DOHH2 (cell line): ENCODE data around the gene PPM1N.

Experiments used
- H3F3A ChIP-seq: fragments of 200-600 bp; sonication (generic), shearing (Covaris generic); 2 replicates; pipeline ENCODE4 v1.6.0; 2016; ENCODE audit warnings: antibody characterized with exemption, mild to moderate bottlenecking; ENCODE audit not compliant: control insufficient read depth, insufficient read depth
- H3K27ac ChIP-seq: fragments of 200-600 bp; sonication (generic); 2 replicates; pipeline ENCODE4 v1.5.1; 2014; ENCODE audit warnings: low read depth, mild to moderate bottlenecking, low read length, moderate library complexity
- H3K27me3 ChIP-seq: fragments of 200-600 bp; sonication (generic); 2 replicates; pipeline ENCODE4 v1.6.1; 2014; ENCODE audit warnings: mild to moderate bottlenecking, low read length, mixed read lengths; ENCODE audit not compliant: control insufficient read depth
- H3K36me3 ChIP-seq: fragments of 200-600 bp; sonication (generic); 2 replicates; pipeline ENCODE4 v1.6.1; 2014; ENCODE audit warnings: mild to moderate bottlenecking, low read length, moderate library complexity, mixed read lengths; ENCODE audit not compliant: control insufficient read depth
- H3K4me1 ChIP-seq: fragments of 200-600 bp; sonication (generic); 2 replicates; pipeline ENCODE4 v1.6.1; 2014; ENCODE audit warnings: mild to moderate bottlenecking, low read length, mixed read lengths; ENCODE audit not compliant: control insufficient read depth
- H3K4me2 ChIP-seq: fragments of 200-600 bp; sonication (generic); 2 replicates; pipeline ENCODE4 v1.6.0; 2014; ENCODE audit warnings: mild to moderate bottlenecking, low read length, moderate library complexity
- H3K4me3 ChIP-seq: fragments of 200-600 bp; sonication (generic); 2 replicates; pipeline ENCODE4 v1.5.1; 2014; ENCODE audit warnings: mild to moderate bottlenecking, low read length, mixed read lengths
- H3K79me2 ChIP-seq: fragments of 200-600 bp; sonication (generic); 2 replicates; pipeline ENCODE4 v1.6.1; 2014; ENCODE audit warnings: mild to moderate bottlenecking, low read length, mixed read lengths; ENCODE audit not compliant: control insufficient read depth
- H3K9me2 ChIP-seq: fragments of 200-600 bp; sonication (generic); replicated peaks from 2 replicates; pipeline ENCODE4 v1.6.1; 2014; ENCODE audit warnings: mild to moderate bottlenecking, low read length, mixed read lengths; ENCODE audit not compliant: control insufficient read depth
- H3K9me3 ChIP-seq: fragments of 200-600 bp; sonication (generic); 2 replicates; pipeline ENCODE4 v1.6.1; 2014; ENCODE audit warnings: antibody characterized with exemption, low read length, mixed read lengths; ENCODE audit not compliant: control insufficient read depth, insufficient read depth
- H4K20me1 ChIP-seq: fragments of 200-600 bp; sonication (generic); 2 replicates; pipeline ENCODE4 v1.6.0; 2014; ENCODE audit warnings: low read depth, mild to moderate bottlenecking, antibody characterized with exemption, low read length, moderate library complexity; ENCODE audit not compliant: control insufficient read depth, insufficient read depth
- EZH2phosphoT487 ChIP-seq: fragments of 200-600 bp; sonication (generic); IDR thresholded peaks from 2 replicates; pipeline ENCODE4 v1.6.1; 2017; ENCODE audit warnings: borderline replicate concordance, mild to moderate bottlenecking, antibody characterized with exemption, low read length, moderate library complexity, mixed read lengths
- TF ChIP-seq, protein P1 (sequence below): fragments of 200-600 bp; sonication (generic); IDR thresholded peaks from one replicate; pipeline ENCODE4 v1.5.1; 2014; ENCODE audit warnings: antibody characterized with exemption, mild to moderate bottlenecking, low read depth, low read length; ENCODE audit not compliant: poor library complexity, severe bottlenecking

The PPM1N gene

DNA sequence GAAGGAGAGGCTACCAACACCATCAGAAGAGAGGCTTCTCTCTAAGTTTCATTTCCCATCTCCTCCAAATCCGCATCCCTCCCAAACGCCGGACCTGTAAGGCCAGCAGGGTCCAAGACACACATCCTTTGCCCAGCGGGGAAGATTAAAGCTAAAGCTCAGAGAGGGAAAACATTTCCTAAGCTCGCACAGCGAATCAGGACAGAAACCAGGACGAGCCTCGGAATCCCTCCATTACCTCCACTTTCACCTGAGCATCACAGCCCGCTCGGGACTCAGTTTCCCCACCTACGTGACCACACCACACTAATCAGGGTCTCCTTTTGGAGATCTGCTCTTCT, 31.2 kb upstream of the PPM1N start:
- no peaks in the 10 kb centered on the region for H3K9me2 ChIP-seq
- H3K36me3 ChIP-seq, result no peaks in the 10 kb centered on the region
- peaks cover 38% of the 10 kb centered on the region for H3K4me1 ChIP-seq
- H3F3A ChIP-seq, result peaks cover 10% of the 10 kb centered on the region; the same call in 1 of the 2 replicates
- peaks cover 8% of the 10 kb centered on the region; the same call in 1 of the 2 replicates for H3K27me3 ChIP-seq
- no peaks in the 10 kb centered on the region for H3K9me3 ChIP-seq
- TF ChIP-seq EZH2phosphoT487, result no peak
- TF ChIP-seq, protein P1, sequence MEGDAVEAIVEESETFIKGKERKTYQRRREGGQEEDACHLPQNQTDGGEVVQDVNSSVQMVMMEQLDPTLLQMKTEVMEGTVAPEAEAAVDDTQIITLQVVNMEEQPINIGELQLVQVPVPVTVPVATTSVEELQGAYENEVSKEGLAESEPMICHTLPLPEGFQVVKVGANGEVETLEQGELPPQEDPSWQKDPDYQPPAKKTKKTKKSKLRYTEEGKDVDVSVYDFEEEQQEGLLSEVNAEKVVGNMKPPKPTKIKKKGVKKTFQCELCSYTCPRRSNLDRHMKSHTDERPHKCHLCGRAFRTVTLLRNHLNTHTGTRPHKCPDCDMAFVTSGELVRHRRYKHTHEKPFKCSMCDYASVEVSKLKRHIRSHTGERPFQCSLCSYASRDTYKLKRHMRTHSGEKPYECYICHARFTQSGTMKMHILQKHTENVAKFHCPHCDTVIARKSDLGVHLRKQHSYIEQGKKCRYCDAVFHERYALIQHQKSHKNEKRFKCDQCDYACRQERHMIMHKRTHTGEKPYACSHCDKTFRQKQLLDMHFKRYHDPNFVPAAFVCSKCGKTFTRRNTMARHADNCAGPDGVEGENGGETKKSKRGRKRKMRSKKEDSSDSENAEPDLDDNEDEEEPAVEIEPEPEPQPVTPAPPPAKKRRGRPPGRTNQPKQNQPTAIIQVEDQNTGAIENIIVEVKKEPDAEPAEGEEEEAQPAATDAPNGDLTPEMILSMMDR, result no peak
- no peak overlapping the region for H3K27ac ChIP-seq
- H4K20me1 ChIP-seq, result no peaks in the 10 kb centered on the region
- peak overlapping the region; percentile 81 for H3K4me3 ChIP-seq
- H3K4me2 ChIP-seq, result peak overlapping the region; percentile 87
- peaks cover 6% of the 10 kb centered on the region for H3K79me2 ChIP-seq

- Histone ChIP-seq H3K4me1 (peaks cover 33% of the 10 kb centered on the region), H3K9me2 (no peaks in the 10 kb centered on the region), H3K27ac (peak within 1 kb of the TSS; percentile 46), H3K79me2 (peaks cover 6% of the 10 kb centered on the region), H3K4me3 (peak within 1 kb of the TSS; percentile 81), H3K27me3 (peaks cover 14% of the 10 kb centered on the region), H4K20me1 (no peaks in the 10 kb centered on the region), H3K9me3 (no peaks in the 10 kb centered on the region), H3K36me3 (no peaks in the 10 kb centered on the region), H3F3A (peaks cover 9% of the 10 kb centered on the region; the same call in 1 of the 2 replicates), H3K4me2 (peak within 1 kb of the TSS; percentile 87)
- no peak for TF ChIP-seq EZH2phosphoT487
- TF ChIP-seq, protein P1, result peak; percentile 25
Observed at GRCh38 chr19:45467456-45468158, 30.6 kb upstream of the PPM1N start, which contains the start of gene FOSB. Gene FOSB, plus strand, starts transcription at chr19:45467996. Its CDS starts 591 bp downstream, at chr19:45468587.

DNA sequence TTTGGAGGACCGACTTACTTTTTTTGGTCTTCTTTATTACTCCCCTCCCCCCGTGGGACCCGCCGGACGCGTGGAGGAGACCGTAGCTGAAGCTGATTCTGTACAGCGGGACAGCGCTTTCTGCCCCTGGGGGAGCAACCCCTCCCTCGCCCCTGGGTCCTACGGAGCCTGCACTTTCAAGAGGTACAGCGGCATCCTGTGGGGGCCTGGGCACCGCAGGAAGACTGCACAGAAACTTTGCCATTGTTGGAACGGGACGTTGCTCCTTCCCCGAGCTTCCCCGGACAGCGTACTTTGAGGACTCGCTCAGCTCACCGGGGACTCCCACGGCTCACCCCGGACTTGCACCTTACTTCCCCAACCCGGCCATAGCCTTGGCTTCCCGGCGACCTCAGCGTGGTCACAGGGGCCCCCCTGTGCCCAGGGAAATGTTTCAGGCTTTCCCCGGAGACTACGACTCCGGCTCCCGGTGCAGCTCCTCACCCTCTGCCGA, 30.0 kb upstream of the PPM1N start:
- Histone ChIP-seq H3K79me2 (peaks cover 6% of the 10 kb centered on the region), H3K36me3 (no peaks in the 10 kb centered on the region), H3K4me1 (peaks cover 31% of the 10 kb centered on the region), H3K9me2 (no peaks in the 10 kb centered on the region), H4K20me1 (no peaks in the 10 kb centered on the region), H3K9me3 (no peaks in the 10 kb centered on the region), H3K27ac (peak overlapping the region; percentile 46), H3K4me2 (peak overlapping the region; percentile 87), H3F3A (peaks cover 6% of the 10 kb centered on the region; the same call in 1 of the 2 replicates), H3K4me3 (peak overlapping the region; percentile 81), H3K27me3 (peaks cover 19% of the 10 kb centered on the region)
- TF ChIP-seq EZH2phosphoT487, result no peak
- TF ChIP-seq, protein P1, result peak; percentile 23
